GM12878 (cell line): ENCODE measurements around the gene PKN2. TPM values are rescaled to one million over a fixed set of nuclear protein-coding genes. Genes with fewer than 3 reads are reported as not detected.

Experiments
- ATAC-seq: fragments of 200-7000 bp; cut with Tn5 transposase; 3 replicates; pipeline ENCODE4 v1.9.1; 2020; ENCODE audit warnings: mild to moderate bottlenecking, moderate library complexity
- BruUV-seq: library from RNA; stranded (reverse); fragments of 400-500 nt; replicated peaks from 2 replicates; lab custom pipeline; 2021; lab: Mats Ljungman, UMichigan
- CTCF ChIA-PET: fragments of 300-600 bp; sonication (Branson Sonifier 250); formaldehyde crosslinking; extraction: SDS; loops from one replicate; lab custom pipeline; 2021; ENCODE audit warnings: inconsistent platforms; lab: Yijun Ruan, JAX
- POLR2A ChIA-PET: fragments of 350-600 bp; formaldehyde crosslinking; extraction: SDS; loops from one replicate; lab custom pipeline; 2021; ENCODE audit warnings: inconsistent platforms; lab: Charles Lee
- RAD21 ChIA-PET: fragments of 300-600 bp; sonication (Branson Sonifier 250); formaldehyde crosslinking; loops from one replicate; lab custom pipeline; 2023; ENCODE audit warnings: antibody characterized with exemption; ENCODE audit not compliant: unreplicated experiment; lab: Charles Lee
- SMC1A ChIA-PET: fragments of 300-600 bp; sonication (Branson Sonifier 250); formaldehyde crosslinking; loops from one replicate; lab custom pipeline; 2023; ENCODE audit not compliant: unreplicated experiment, uncharacterized antibody; lab: Charles Lee
- DNase-seq: peaks from one replicate; pipeline ENCODE4 v3.0.0-alpha.2; 2011; ENCODE audit warnings: low read depth, low spot score
- FAIRE-seq: peaks from 3 replicates; lab custom pipeline; 2011; peaks lifted over from hg19 to GRCh38; lab: Jason Lieb, UNC
- H2AFZ ChIP-seq: 2 replicates; pipeline ENCODE4 v1.6.0; 2011; ENCODE audit warnings: low read depth, low read length, control low read depth; ENCODE audit not compliant: control insufficient read depth
- H3K27ac ChIP-seq: 2 replicates; pipeline ENCODE4 v1.5.1; 2011; ENCODE audit warnings: control low read depth; ENCODE audit not compliant: control insufficient read depth, insufficient read depth
- H3K27me3 ChIP-seq, 2 experiments: replicated peaks in 1 of 2; 2 replicates each; pipeline versions ENCODE4 v1.6.0 to v1.6.1; 2011; ENCODE audit warnings: low read length in 1 of 2; ENCODE audit not compliant: control insufficient read depth in 2 of 2, insufficient read depth in 2 of 2
- H3K36me3 ChIP-seq, 2 experiments: 2 replicates each; pipeline ENCODE4 v1.5.1; 2011; ENCODE audit warnings: low read length in 1 of 2; ENCODE audit not compliant: control insufficient read depth in 2 of 2, insufficient read depth in 2 of 2
- H3K4me1 ChIP-seq: 2 replicates; pipeline ENCODE4 v1.6.1; 2011; ENCODE audit warnings: mild to moderate bottlenecking, low read length, moderate library complexity, mixed read lengths; ENCODE audit not compliant: control insufficient read depth, insufficient read depth
- H3K4me2 ChIP-seq: 2 replicates; pipeline ENCODE4 v1.6.0; 2011; ENCODE audit warnings: control low read depth; ENCODE audit not compliant: control insufficient read depth, insufficient read depth
- H3K4me3 ChIP-seq: fragments of 200-600 bp; sonication (generic); 2 replicates; pipeline ENCODE4 v1.5.1; 2016
- H3K79me2 ChIP-seq: 2 replicates; pipeline ENCODE4 v1.6.0; 2011; ENCODE audit warnings: low read length; ENCODE audit not compliant: control insufficient read depth, insufficient read depth
- H3K9ac ChIP-seq: 2 replicates; pipeline ENCODE4 v1.8.0; 2011; ENCODE audit warnings: low read length, control low read depth, mixed read lengths; ENCODE audit not compliant: control insufficient read depth, insufficient read depth
- H3K9me3 ChIP-seq: replicated peaks from 3 replicates; pipeline ENCODE4 v1.5.1; 2011; ENCODE audit warnings: mild to moderate bottlenecking, low read length; ENCODE audit not compliant: control insufficient read depth, insufficient read depth
- H4K20me1 ChIP-seq: 2 replicates; pipeline ENCODE4 v1.6.0; 2011; ENCODE audit not compliant: control insufficient read depth, insufficient read depth
- BMI1 ChIP-seq: fragments of 450-650 bp; IDR thresholded peaks from 2 replicates; pipeline ENCODE4 v1.6.1; 2016; ENCODE audit warnings: mild to moderate bottlenecking, moderate library complexity, borderline replicate concordance
- BRCA1 ChIP-seq: IDR thresholded peaks from 2 replicates; pipeline ENCODE4 v1.6.1; 2011; ENCODE audit warnings: low read depth, low read length, improper control_type of control experiment
- CEBPB ChIP-seq, 2 experiments: fragments of 150-350 bp in 1 of 2; IDR thresholded peaks; 2 replicates each; pipeline ENCODE4 v1.6.1; 2012 to 2014; ENCODE audit warnings: low read depth in 2 of 2, low read length in 2 of 2, borderline replicate concordance in 1 of 2, inconsistent platforms in 1 of 2
- E2F8 ChIP-seq: fragments of 450-650 bp; IDR thresholded peaks from 2 replicates; pipeline ENCODE4 v1.6.1; 2018; ENCODE audit warnings: mild to moderate bottlenecking, low read depth, moderate library complexity; ENCODE audit not compliant: partially characterized antibody
- GATAD2B ChIP-seq: fragments of 450-650 bp; conservative IDR thresholded peaks from 2 replicates; pipeline ENCODE4 v1.6.1; 2017; ENCODE audit warnings: low read depth, mild to moderate bottlenecking, moderate library complexity
- POLR2A ChIP-seq: IDR thresholded peaks from 2 replicates; pipeline ENCODE4 v1.6.1; 2011; ENCODE audit warnings: low read depth, mild to moderate bottlenecking, low read length
- SIN3A ChIP-seq: IDR thresholded peaks from 2 replicates; pipeline ENCODE4 v1.6.1; 2012; ENCODE audit warnings: low read depth, low read length, improper control_type of control experiment
- SMARCA5 ChIP-seq: fragments of 450-650 bp; IDR thresholded peaks from 2 replicates; pipeline ENCODE4 v1.6.1; 2017; ENCODE audit warnings: mild to moderate bottlenecking
- TAF1 ChIP-seq: IDR thresholded peaks from 2 replicates; pipeline ENCODE4 v1.6.1; 2011; ENCODE audit warnings: mild to moderate bottlenecking, low read depth, low read length, borderline replicate concordance
- ZBTB33 ChIP-seq: fragments of 450-650 bp; IDR thresholded peaks from 2 replicates; pipeline ENCODE4 v1.6.1; 2017; ENCODE audit warnings: mild to moderate bottlenecking
- ZNF274 ChIP-seq: IDR thresholded peaks from one replicate; pipeline ENCODE4 v1.8.0; 2011; ENCODE audit not compliant: insufficient read length, insufficient read depth
- WGBS: methylation state at CpG from one replicate; pipeline ENCODE4 v1.1.6; 2016; ENCODE audit warnings: low lambda C conversion rate; ENCODE audit not compliant: insufficient replicate concordance, insufficient coverage; ENCODE audit errors: missing lambda C conversion rate; 5-methylcytosine and 5-hydroxymethylcytosine counted together
- in situ Hi-C: fragments of 300-500 bp; cut with MboI; formaldehyde crosslinking; loops from 9 replicates; pipeline ENCODE4 v1.14.3; 2018; ENCODE audit warnings: mixed read lengths
- intact Hi-C: fragments of 100-400 bp; cut with micrococcal nuclease; formaldehyde crosslinking; loops from one replicate; pipeline ENCODE4 v1.14.2; 2022; ENCODE audit not compliant: unreplicated experiment
- polyA plus RNA-seq, 11 experiments: library from polyadenylated mRNA; depleted of rRNA in 4 of 11; unstranded in 6 of 11; stranded (reverse) in 5 of 11; fragments of >200 nt; fragmentation: Nextera tagmentation in 4 of 11; fragmentation: Illumina TruSeq in 1 of 11; extraction: Ambion mirVana in 4 of 11; extraction: Trizol in 1 of 11; gene quantifications; 1 replicate in 1 of 11; 2 replicates in 10 of 11; pipeline versions ENCODE4 v1.2.1 to v1.2.3, GENCODE V29; 2011 to 2016; ENCODE audit warnings: inconsistent platforms in 2 of 11, missing spikeins in 2 of 11, low read depth in 1 of 11
- total RNA-seq, 4 experiments: library from RNA; depleted of rRNA in 3 of 4; stranded (reverse); fragments of >200 nt in 3 of 4; fragmentation: Illumina TruSeq in 1 of 4; extraction: Trizol in 1 of 4; gene quantifications; 2 replicates each; pipeline versions ENCODE4 v1.2.1 to v1.2.3, GENCODE V29; 2013 to 2021

PKN2 gene
- total and polyA plus RNA-seq, 10 of the 15 experiments (the other 5 are each of a cell fraction or from before 2014, with no cell fraction given) = 2.6 to 18.3 (median 12.9) TPM

GRCh38 chr1:88825721-88826120 is 141.6 kb downstream of the PKN2 start:
- 96% methylated on average over 2 of the region's 2 CpGs for WGBS
- intact Hi-C loops (no loop called here), in situ Hi-C loops (no loop called here)
- Histone ChIP-seq H3K9ac (no peak overlapping the region), H3K27me3 (no peaks in the 10 kb centered on the region), H2AFZ (no peak overlapping the region), H3K4me2 (no peak overlapping the region), H4K20me1 (no peaks in the 10 kb centered on the region), H3K9me3 (no peaks in the 10 kb centered on the region), H3K4me1 (no peaks in the 10 kb centered on the region), H3K4me3 (no peak overlapping the region), H3K27ac (no peak overlapping the region), H3K79me2 (no peaks in the 10 kb centered on the region), H3K36me3 (peaks cover 2 to 12% of the 10 kb centered on the region in 2 experiments; a peak in 2 of 4 replicates)
- FAIRE-seq (no peak), ATAC-seq (no peak), DNase-seq (no peak)
- TF ChIP-seq POLR2A (no peak), SMARCA5 (no peak), CEBPB (IDR thresholded peaks at IDR 0.05; ENCODE audit: borderline replicate concordance in 1 of 2, low read depth in 2 of 2, low read length in 2 of 2) (no peak), TAF1 (no peak), ZNF274 (no peak), BRCA1 (no peak), BMI1 (no peak), SIN3A (no peak), GATAD2B (no peak), ZBTB33 (no peak), E2F8 (no peak)
- ChIA-PET RAD21 (no interaction called here), POLR2A (no interaction called here), SMC1A (interaction anchor here (0.9 kb wide), 1 partner anchor 13 kb away, joined by 3 read pairs; no protein-coding TSS in a partner anchor), CTCF (interaction anchor here (1.2 kb wide), 1 partner anchor 9 kb away, joined by 4 read pairs; no protein-coding TSS in a partner anchor)
- no TSS peak for BruUV-seq
